Esophagus squamous epithelium (tissue), 4 donors: ENCODE measurements around the gene C2orf80.

ENCODE experiments used
- POLR2A ChIP-seq, 4 donors: fragments of 450-650 bp; IDR thresholded peaks; one replicate each; pipeline ENCODE4 v1.6.1; 2017; ENCODE audit warnings: antibody characterized with exemption in 4 of 4, mild to moderate bottlenecking in 4 of 4, moderate library complexity in 3 of 4
- TF ChIP-seq, protein P1 (sequence below), 6 experiments: fragments of 450-650 bp in 4 of 6; fragments of 200-600 bp in 2 of 6; sonication (generic) in 2 of 6; IDR thresholded peaks; one replicate each; pipeline ENCODE4 v1.5.1; 2016 to 2019; ENCODE audit warnings: antibody characterized with exemption in 6 of 6, mild to moderate bottlenecking in 4 of 6, moderate library complexity in 4 of 6

DNA sequence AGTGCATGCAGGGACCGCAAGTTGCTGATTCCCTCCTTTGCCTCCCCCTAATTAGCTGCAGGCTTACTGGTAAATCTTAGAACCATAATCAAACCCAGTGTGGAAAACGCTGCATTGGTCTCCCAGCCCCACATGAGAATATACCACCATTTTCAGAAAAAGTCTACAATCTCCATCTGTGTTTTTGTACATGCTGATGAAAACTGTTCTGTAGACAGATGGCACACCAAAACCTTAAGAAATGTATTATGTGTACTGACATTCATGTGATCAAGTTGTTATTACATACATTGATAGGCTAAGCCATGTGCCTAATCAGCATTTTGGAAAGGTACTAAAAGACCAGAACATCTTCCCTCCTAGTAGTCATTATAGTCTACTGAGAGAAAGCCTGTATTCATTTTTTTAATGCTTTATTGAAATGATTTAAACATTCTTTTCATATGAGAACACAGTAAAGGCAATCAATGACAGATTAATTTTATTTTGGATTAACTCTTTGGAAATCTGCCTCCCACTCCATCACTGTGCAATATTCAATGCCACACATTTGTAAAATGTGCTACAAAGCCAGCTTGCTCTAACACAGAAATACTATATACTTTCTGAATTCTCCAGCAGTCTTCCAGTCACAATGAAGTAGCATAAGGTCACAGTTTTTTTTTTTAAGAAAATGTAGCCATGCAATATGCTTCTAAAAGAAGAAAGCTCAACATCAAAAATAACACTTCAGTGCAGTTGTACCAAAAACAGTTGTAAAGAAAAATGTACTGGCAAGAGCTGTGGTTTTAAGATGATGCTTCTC is 24.7 kb downstream of the C2orf80 start:
- TF ChIP-seq, protein P1, sequence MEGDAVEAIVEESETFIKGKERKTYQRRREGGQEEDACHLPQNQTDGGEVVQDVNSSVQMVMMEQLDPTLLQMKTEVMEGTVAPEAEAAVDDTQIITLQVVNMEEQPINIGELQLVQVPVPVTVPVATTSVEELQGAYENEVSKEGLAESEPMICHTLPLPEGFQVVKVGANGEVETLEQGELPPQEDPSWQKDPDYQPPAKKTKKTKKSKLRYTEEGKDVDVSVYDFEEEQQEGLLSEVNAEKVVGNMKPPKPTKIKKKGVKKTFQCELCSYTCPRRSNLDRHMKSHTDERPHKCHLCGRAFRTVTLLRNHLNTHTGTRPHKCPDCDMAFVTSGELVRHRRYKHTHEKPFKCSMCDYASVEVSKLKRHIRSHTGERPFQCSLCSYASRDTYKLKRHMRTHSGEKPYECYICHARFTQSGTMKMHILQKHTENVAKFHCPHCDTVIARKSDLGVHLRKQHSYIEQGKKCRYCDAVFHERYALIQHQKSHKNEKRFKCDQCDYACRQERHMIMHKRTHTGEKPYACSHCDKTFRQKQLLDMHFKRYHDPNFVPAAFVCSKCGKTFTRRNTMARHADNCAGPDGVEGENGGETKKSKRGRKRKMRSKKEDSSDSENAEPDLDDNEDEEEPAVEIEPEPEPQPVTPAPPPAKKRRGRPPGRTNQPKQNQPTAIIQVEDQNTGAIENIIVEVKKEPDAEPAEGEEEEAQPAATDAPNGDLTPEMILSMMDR (IDR thresholded peaks at IDR 0.05), result no peak
- TF ChIP-seq POLR2A (IDR thresholded peaks at IDR 0.05), result no peak
